NCI-H1417 treated with DMSO at 0.1 percent for 48 hours (cell line): Measurements from ENCODE around the gene FBXL13.
"Not testable (repeated sequence)": the region's sequence is repeated elsewhere in the genome, so short reads cannot be mapped to it uniquely, and the experiment has no call there.

Source experiments
- DNase-seq: peaks from one replicate; lab custom pipeline; 2025; lab: John Stamatoyannopoulos, UW

Gene FBXL13

GRCh38 chr7:103079836-103080235, 5.2 kb upstream of the FBXL13 start:
- DNase-seq = no peak

DNA sequence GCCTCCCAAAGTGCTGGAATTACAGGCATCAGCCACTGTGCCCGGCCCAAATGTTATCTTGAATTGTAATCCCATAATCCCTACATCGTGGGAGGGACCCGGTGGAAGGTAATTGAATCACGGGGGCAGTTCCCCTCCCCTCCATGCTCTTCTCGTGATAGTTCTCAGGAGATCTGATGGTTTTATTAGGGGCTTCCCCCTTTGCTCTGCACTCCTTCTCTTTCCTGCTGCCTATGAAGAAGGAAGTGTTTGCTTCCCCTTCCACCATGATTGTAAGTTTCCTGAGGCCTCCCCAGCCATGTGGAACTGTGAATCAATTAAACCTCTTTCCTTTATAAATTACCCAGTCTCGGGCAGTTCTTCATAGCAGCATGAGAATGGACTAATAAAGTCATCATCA, 3.6 kb upstream of the FBXL13 start:
- not testable (repeated sequence) for DNase-seq

GRCh38 chr7:103077318-103077717, 2.7 kb upstream of the FBXL13 start:
- DNase-seq = no peak

- no peak for DNase-seq
Measured at GRCh38 chr7:103076764-103077163, 2.2 kb upstream of the FBXL13 start.

DNA sequence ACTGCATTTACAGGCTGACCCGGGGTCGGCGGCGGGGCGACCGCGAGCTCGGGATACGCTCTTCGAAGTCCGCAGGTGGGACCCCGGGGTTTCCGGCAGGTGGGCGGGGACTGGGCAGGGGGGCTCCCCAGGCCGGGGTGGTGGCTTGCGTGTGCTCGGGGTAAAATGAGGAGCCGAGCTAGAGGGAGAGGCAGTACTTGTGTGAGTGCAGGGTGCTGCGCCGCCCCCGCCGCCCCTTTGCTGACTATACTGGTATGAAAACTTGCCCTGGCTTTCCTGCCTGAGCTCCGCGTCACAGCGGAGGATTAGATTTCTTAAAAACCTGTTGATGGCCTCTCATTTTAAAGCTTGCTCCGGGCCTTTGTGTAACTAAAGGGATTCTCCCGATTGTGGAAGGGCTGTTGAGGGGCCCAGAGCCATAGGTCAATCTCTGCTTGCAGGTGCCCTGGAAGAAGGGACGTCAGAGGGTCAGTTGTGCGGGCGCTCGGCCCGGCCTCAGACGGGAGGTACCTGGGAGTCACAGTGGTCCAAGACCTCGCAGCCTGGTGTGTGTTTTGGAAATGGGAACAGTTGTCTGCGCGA, 832 bp upstream of the FBXL13 start:
- no peak for DNase-seq

GRCh38 chr7:103073989-103074518, 542 bp downstream of the FBXL13 start:
- DNase-seq = no peak

DNA sequence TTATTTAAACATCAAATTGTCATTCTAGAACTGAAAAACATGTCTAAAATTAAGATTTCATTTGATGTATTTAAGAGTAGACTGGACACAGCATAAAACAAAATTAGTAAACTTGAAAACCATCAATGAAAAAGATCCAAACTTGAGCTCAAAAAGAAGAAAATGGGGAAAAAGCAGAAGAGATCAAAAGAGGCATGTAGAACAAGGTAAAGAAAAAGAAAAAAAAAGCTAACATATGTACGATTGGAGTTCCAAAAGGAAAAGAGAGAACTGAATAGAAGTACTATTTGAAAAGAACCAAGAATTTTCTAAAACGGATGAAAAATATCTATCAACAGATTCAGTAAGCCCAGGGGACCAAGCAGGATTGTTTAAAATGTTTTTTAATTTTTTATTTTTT, 3.6 kb downstream of the FBXL13 start:
- no peak for DNase-seq

DNA sequence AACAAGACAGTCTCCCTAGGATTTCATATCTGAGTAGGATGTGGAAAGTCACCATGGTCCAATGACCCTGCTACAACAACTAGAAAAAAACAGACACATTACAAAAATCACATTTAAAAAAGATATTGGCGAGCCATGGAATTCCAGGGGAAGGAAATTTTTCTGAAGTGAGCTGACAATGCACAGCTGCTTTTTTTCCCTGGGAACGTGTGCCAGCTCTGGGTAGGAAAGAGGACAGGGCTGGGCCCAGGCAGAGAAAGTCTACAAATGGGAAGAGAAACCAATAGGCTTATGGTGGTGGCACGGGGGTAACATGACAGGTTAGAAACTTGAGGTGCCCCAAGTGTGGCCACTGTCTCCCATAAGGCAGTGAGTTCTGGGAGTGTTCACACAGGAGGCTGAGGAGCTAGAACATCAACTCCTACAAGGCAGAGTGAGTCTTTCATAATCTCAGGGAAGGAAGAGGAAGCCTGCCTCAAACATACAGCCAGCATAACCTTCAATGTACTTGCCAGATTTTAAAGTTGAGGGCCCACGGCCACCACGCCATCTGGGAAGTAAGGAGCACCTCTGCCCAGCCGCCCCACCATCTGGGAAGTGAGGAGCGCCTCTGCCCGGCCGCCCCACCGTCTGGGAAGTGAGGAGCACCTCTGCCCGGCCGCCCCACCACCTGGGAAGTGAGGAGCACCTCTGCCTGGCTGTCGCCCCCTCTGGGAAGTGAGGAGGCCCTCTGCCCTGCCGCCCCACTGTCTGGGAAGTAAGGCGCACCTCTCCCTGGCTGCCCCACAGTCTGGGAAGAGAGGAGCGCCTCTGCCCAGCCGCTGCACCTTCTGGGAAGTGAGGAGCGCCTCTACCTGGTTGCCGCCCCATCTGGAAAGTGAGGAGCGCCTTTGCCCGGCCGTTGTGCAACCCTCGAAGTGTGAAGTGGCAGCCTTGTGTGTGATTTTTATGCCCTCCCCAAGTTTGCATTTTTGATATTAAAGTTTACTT, 5.9 kb downstream of the FBXL13 start:
- no peak for DNase-seq

DNA sequence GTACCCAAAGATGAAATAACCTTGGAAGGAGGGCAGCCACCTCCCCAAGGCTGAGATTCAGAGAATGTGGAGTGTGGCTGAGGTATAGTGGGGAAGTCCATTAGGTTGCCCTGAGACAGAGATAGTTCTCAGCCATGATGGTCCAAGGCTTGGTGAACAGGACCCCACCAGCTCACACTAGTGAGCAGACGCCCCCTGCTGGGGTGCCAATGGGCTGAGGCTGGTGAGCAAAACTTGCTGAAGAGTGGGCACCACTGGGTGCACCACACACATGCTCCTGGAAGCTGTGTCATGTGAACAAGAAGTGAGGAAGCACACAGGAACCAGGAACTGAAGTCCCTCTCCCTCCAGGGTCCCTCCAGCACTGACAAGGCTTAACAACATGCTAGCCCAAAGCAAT, 8.9 kb downstream of the FBXL13 start:
- no peak for DNase-seq

GRCh38 chr7:103063895-103064294, 10.7 kb downstream of the FBXL13 start:
- no peak for DNase-seq

DNA sequence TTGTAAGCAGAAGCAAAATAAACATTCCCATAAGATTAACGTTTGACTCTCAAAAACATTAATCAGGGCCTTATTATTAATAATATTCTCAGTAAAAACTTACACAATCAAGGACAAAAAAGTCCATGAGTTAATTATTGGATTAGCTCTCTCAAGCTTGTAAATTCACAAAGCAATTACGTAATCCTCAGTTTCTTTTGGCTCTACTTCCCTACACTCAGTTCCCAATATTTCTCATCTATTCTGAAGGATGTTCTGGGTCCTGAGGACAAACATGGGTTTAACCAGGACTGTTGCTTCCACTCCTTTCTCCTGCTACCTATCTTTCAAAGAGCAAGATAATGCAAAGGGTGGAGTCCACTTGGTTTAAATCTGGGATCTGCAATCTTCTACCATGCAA, 15.1 kb downstream of the FBXL13 start:
- DNase-seq = no peak

DNA sequence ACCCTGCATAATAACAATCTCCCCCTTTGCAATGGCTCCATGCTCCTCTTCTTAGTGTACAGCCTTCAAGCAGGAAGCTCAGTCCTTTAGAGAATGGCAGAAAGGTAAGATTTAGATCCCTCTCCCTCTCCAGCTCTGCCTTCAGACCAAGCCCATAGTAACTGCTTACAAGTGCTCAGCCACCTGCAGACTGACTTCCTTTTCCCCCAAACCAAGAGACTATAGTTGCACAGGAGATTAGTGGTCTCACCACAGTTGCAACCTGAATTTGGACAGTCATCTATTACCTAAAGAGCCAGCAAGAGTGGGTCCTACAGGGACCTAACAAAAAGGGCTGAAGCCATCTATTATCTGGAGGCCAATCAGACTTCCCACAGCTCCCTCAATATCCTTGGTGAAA, 16.5 kb downstream of the FBXL13 start:
- DNase-seq = no peak

GRCh38 chr7:103056006-103056405, 18.6 kb downstream of the FBXL13 start:
- DNase-seq = not testable (repeated sequence)

GRCh38 chr7:103051519-103051918, 23.1 kb downstream of the FBXL13 start:
- no peak for DNase-seq

DNA sequence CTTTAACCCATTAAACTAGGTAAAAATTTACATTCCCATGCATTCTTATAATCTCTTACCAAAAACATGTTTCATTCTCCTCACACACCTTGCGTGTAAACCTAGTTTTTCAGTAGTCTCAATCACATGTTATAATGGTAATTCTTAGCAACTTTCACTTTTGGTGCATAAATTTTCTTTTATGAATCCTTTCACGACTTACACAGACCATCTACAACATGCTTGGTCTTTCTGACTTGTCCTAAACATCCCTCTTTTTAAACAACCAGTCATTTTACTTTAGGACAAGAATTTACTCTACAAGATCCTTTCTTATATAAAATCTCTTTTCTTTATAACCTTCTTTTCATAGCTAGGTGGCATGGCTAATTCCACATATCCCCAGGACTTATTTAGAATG, 25.8 kb downstream of the FBXL13 start:
- no peak for DNase-seq

GRCh38 chr7:103041815-103042214, 32.8 kb downstream of the FBXL13 start:
- not testable (repeated sequence) for DNase-seq

DNA sequence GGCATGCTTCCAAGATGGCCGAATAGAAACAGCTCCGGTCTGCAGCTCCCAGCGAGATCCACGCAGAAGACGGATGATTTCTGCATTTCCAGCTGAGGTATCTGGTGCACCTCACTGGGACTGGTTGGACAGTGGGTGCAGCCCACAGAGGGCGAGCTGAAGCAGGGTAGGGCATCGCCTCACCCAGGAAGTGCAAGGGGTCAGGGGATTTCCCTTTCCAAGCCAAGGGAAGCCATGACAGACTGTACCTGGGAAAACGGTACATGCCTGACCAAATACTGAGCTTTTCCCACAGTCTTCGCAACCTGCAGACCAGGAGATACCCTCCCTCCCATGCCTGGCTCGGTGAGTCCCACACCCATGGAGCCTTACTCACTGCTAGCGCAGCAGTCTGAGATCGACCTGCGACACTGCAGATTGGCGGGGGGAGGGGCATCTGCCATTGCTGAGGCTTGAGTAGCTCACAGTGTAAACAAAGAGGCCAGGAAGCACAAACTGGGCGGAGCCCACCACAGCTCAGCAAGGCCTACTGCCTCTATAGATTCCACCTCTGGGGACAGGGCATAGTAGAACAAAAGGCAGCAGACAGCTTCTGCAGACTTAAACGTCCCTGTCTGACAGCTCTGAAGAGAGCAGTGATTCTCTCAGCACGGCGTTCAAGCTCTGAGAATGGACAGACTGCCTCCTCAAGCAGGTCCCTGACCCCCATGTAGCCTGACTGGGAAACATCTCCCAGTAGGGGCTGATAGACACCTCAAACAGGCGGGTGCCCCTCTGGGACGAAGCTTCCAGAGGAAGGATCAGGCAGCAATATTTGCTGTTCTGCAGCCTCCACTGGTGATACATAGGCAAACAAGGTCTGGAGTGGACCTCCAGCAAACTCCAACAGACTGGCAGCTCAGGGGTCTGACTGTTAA, 36.5 kb downstream of the FBXL13 start:
- not testable (repeated sequence) for DNase-seq

GRCh38 chr7:103037476-103037822, 37.1 kb downstream of the FBXL13 start:
- DNase-seq = no peak

DNA sequence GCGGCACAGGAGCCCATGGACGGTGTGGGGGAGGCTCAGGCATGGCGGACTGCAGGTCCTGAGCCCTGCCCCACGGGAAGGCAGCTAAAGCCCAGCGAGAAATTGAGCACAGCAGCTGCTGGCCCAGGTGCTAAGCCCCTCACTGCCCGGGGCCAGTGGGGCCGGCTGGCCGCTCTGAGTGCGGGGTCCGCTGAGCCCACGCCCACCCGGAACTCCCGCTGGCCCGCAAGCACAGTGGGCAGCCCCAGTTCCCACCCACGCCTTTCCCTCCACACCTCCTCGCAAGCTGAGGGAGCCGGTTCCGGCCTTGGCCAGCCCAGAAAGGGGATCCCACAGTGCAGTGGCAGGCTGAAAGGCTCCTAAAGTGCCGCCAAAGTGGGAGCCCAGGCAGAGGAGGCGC, 40.3 kb downstream of the FBXL13 start:
- DNase-seq = not testable (repeated sequence)

DNA sequence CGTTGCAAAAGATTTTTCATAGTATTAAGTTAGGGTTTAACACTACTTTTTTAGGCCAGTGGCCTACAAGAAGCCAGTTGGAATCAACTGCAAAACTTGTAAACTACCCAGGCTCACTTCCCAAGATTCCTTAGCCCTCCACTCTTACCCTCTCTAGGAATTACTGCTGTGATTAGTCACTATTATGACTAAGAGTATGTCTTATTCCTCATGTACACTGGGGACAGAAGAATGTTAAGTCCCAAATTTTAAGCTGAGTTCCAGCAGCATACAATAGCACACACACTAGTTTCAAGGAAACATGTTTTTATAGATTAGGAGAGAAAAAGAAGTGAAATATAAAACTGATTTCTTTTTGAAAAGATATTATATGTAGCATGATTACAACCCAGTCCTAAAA, 42.8 kb downstream of the FBXL13 start:
- no peak for DNase-seq

DNA sequence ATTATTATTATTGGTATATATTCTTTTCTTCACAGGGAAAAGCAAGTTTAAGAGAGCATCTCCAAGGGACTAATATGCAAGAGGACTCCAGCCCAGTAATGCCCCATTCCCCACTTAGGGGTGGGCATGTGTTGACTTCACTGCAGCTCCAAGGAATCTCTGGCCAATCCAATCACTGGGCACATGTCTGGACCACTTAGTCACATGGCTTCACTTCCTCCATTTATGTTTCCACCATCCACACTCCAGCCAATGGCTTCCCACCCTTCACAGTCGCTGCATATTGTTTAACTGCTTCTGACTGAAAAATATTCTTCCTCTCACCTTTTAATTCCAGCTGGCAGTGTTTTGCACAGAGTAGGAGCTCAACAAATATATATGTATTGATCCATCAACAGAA, 43.6 kb downstream of the FBXL13 start:
- DNase-seq = no peak

DNA sequence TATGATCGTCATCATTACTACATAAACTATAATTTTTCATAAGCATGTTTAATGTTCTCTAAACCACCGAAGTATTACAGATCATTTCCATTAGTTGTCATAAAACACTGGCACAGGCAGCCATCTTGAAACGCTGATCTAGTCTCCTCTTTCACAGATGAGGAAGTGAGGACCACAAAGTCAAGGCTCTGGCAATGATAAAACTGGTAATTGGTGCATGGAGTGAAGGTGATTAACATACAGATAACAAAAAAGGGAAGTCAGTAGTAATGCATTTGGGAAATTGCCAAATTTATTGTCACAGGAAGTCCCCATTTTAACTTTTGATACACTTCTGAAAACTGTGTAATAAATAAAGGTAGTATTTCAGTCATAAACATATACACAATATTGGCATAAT, 49.3 kb downstream of the FBXL13 start:
- no peak for DNase-seq
